HepG2 (cell line): Measurements from ENCODE around the gene DCST2. TPM values are rescaled to one million over a fixed set of nuclear protein-coding genes. Genes with fewer than 3 reads are reported as not detected.

Experiments
- ARNT2 ChIP-seq: sonication (generic); formaldehyde crosslinking; IDR thresholded peaks from 2 replicates; pipeline ENCODE4 v1.8.0; 2022; ENCODE audit warnings: mild to moderate bottlenecking, low read depth, missing genetic modification reagents, moderate library complexity
- ATF1 ChIP-seq: IDR thresholded peaks from 2 replicates; pipeline ENCODE4 v1.6.1; 2016; ENCODE audit warnings: mild to moderate bottlenecking, control low read depth
- CHD4 ChIP-seq: fragments of 200-600 bp; sonication (generic); IDR thresholded peaks from 2 replicates; pipeline ENCODE4 v1.7.0; 2017; ENCODE audit warnings: mild to moderate bottlenecking, low read length, borderline replicate concordance
- PITX1 ChIP-seq: sonication (generic); formaldehyde crosslinking; IDR thresholded peaks from 2 replicates; pipeline ENCODE4 v1.5.1; 2020; ENCODE audit warnings: mild to moderate bottlenecking, missing genetic modification reagents
- RBM39 ChIP-seq: fragments of 200-400 bp; formaldehyde crosslinking; IDR thresholded peaks from one replicate; pipeline ENCODE4 v1.6.1; 2018; ENCODE audit warnings: antibody characterized with exemption, mild to moderate bottlenecking, low read depth, low read length; ENCODE audit not compliant: poor library complexity, severe bottlenecking
- RXRB ChIP-seq: IDR thresholded peaks from 2 replicates; pipeline ENCODE4 v1.6.1; 2016; ENCODE audit warnings: borderline replicate concordance, missing genetic modification reagents, missing compliant biosample characterization
- SP4 ChIP-seq: sonication (generic); formaldehyde crosslinking; IDR thresholded peaks from 2 replicates; pipeline ENCODE4 v1.8.1; 2023; ENCODE audit warnings: mild to moderate bottlenecking, missing genetic modification reagents
- TAF15 ChIP-seq: fragments of 200-400 bp; formaldehyde crosslinking; IDR thresholded peaks from one replicate; pipeline ENCODE4 v1.6.1; 2018; ENCODE audit warnings: mild to moderate bottlenecking, low read depth, low read length; ENCODE audit not compliant: poor library complexity, severe bottlenecking
- ZFP41 ChIP-seq: sonication (generic); formaldehyde crosslinking; IDR thresholded peaks from 2 replicates; pipeline ENCODE4 v1.4.0; 2020; ENCODE audit warnings: mild to moderate bottlenecking, missing genetic modification reagents, borderline replicate concordance
- ZNF446 ChIP-seq: sonication (generic); formaldehyde crosslinking; IDR thresholded peaks from 2 replicates; pipeline ENCODE4 v1.5.0; 2020; ENCODE audit warnings: mild to moderate bottlenecking, missing genetic modification reagents
- ZNF564 ChIP-seq: sonication (generic); formaldehyde crosslinking; IDR thresholded peaks from 2 replicates; pipeline ENCODE4 v1.8.1; 2023; ENCODE audit warnings: mild to moderate bottlenecking, missing genetic modification reagents
- ZNF772 ChIP-seq: sonication (generic); formaldehyde crosslinking; IDR thresholded peaks from 2 replicates; pipeline ENCODE4 v1.5.0; 2020; ENCODE audit warnings: mild to moderate bottlenecking, missing genetic modification reagents
- ZSCAN21 ChIP-seq: sonication (generic); formaldehyde crosslinking; IDR thresholded peaks from 2 replicates; pipeline ENCODE4 v1.8.0; 2022; ENCODE audit warnings: mild to moderate bottlenecking, missing genetic modification reagents, moderate library complexity, borderline replicate concordance
- ZZZ3 ChIP-seq: sonication (generic); formaldehyde crosslinking; IDR thresholded peaks from 2 replicates; pipeline ENCODE4 v1.4.0; 2020; ENCODE audit warnings: missing genetic modification reagents, mild to moderate bottlenecking, borderline replicate concordance
- polyA plus RNA-seq, 8 experiments: library from polyadenylated mRNA; depleted of rRNA in 3 of 8; stranded (reverse) in 7 of 8; unstranded in 1 of 8; fragments of >200 nt; fragmentation: Illumina TruSeq in 4 of 8; extraction: Trizol in 4 of 8; gene quantifications; 2 replicates each; pipeline versions ENCODE4 v1.2.1 to v1.2.3, GENCODE V29; 2011 to 2016; ENCODE audit warnings: low read depth in 4 of 8, missing spikeins in 1 of 8, mixed read lengths in 1 of 8; ENCODE audit not compliant: insufficient read depth in 1 of 8
- total RNA-seq, 5 experiments: library from RNA; depleted of rRNA; stranded (reverse); fragments of >200 nt; fragmentation: Illumina TruSeq; extraction: Trizol; gene quantifications; 2 replicates each; pipeline ENCODE4 v1.2.3, GENCODE V29; 2016; ENCODE audit warnings: low read depth in 1 of 5
- TF ChIP-seq, protein P1 (sequence below): IDR thresholded peaks from 2 replicates; pipeline ENCODE4 v1.6.1; 2016; ENCODE audit warnings: low read depth, borderline replicate concordance
- TF ChIP-seq, protein P2 (sequence below): sonication (generic); formaldehyde crosslinking; IDR thresholded peaks from 2 replicates; pipeline ENCODE4 v1.8.0; 2022; ENCODE audit warnings: mild to moderate bottlenecking, missing genetic modification reagents
- TF ChIP-seq, protein P3 (sequence below): sonication (generic); formaldehyde crosslinking; IDR thresholded peaks from 2 replicates; pipeline ENCODE4 v1.5.1; 2020; ENCODE audit warnings: missing genetic modification reagents, mild to moderate bottlenecking, borderline replicate concordance
- TF ChIP-seq, protein P4 (sequence below): sonication (generic); formaldehyde crosslinking; IDR thresholded peaks from 2 replicates; pipeline ENCODE4 v1.4.0; 2020; ENCODE audit warnings: missing genetic modification reagents
- TF ChIP-seq, protein P5 (sequence below): sonication (generic); formaldehyde crosslinking; IDR thresholded peaks from 2 replicates; pipeline ENCODE4 v1.9.0; 2021; ENCODE audit warnings: missing genetic modification reagents, borderline replicate concordance
- TF ChIP-seq, protein P6 (sequence below): IDR thresholded peaks from 2 replicates; pipeline ENCODE4 v1.6.1; 2012; ENCODE audit warnings: inconsistent platforms

The DCST2 gene
- total and polyA plus RNA-seq, 2 of the 13 experiments (the other 11 are each of a cell fraction or from before 2014, with no cell fraction given): 0.74 TPM; not detected in 1

DNA sequence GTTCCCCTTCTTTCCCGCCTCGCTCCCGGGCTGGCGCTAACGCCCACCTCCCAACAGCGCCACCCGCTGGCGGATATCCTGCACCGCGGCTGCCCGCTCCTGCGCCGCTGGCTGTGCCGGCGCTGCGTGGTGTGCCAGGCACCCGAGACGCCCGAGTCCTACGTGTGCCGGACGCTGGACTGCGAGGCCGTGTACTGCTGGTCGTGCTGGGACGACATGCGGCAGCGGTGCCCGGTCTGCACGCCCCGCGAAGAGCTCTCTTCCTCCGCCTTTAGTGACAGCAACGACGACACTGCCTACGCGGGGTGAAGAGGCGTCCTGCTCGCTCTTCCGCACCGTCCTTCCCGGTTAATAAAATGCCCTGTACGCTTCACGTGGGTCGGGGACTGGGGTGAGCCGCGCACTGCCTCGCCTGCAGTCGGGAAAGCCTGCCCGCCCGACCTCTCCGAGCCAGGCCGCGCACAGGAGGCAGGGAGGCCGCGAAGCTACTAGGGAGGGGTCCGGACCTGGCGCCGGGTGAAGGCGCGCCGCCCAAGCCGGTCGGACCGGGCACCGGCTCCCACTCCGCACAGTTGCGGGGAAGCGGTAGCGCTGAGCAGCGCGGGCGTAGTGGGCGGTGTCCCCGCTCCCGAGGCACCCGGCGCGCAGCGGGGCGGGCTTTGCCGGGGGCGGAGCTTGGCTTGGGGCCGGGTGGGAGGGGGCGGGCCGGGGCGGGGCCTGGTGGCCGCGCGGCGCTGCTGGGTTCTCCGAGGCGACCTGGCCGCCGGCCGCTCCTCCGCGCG, 17.2 kb upstream of the DCST2 start, which contains the start of gene ADAM15 (continued):
- no peak for TF ChIP-seq TAF15
- 0 out of 2 replicates have a peak, but pooled peaks have one; percentile 77 for TF ChIP-seq ZNF564 (CRISPR knock-in tag)
- no peak for TF ChIP-seq PITX1 (CRISPR knock-in tag)
- TF ChIP-seq RBM39: peak; percentile 54
- peak; percentile 90 for TF ChIP-seq ARNT2 (CRISPR knock-in tag)
- TF ChIP-seq ZFP41: peak; percentile 97; the same call in 1 of the 2 replicates
- TF ChIP-seq, protein P1, sequence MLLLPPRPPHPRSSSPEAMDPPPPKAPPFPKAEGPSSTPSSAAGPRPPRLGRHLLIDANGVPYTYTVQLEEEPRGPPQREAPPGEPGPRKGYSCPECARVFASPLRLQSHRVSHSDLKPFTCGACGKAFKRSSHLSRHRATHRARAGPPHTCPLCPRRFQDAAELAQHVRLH: peak; percentile 100
- TF ChIP-seq ZNF772: peak; percentile 90
- TF ChIP-seq RXRB (CRISPR knock-in tag): no peak
- peak; percentile 93 for TF ChIP-seq ZSCAN21 (CRISPR knock-in tag)
- TF ChIP-seq, protein P2, sequence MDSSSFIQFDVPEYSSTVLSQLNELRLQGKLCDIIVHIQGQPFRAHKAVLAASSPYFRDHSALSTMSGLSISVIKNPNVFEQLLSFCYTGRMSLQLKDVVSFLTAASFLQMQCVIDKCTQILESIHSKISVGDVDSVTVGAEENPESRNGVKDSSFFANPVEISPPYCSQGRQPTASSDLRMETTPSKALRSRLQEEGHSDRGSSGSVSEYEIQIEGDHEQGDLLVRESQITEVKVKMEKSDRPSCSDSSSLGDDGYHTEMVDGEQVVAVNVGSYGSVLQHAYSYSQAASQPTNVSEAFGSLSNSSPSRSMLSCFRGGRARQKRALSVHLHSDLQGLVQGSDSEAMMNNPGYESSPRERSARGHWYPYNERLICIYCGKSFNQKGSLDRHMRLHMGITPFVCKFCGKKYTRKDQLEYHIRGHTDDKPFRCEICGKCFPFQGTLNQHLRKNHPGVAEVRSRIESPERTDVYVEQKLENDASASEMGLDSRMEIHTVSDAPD (CRISPR knock-in tag): 0 out of 2 replicates have a peak, but pooled peaks have one; percentile 54
- TF ChIP-seq, protein P3, sequence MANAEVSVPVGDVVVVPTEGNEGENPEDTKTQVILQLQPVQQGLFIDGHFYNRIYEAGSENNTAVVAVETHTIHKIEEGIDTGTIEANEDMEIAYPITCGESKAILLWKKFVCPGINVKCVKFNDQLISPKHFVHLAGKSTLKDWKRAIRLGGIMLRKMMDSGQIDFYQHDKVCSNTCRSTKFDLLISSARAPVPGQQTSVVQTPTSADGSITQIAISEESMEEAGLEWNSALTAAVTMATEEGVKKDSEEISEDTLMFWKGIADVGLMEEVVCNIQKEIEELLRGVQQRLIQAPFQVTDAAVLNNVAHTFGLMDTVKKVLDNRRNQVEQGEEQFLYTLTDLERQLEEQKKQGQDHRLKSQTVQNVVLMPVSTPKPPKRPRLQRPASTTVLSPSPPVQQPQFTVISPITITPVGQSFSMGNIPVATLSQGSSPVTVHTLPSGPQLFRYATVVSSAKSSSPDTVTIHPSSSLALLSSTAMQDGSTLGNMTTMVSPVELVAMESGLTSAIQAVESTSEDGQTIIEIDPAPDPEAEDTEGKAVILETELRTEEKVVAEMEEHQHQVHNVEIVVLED (CRISPR knock-in tag): peak; percentile 62
- TF ChIP-seq CHD4: no peak
- TF ChIP-seq, protein P4, sequence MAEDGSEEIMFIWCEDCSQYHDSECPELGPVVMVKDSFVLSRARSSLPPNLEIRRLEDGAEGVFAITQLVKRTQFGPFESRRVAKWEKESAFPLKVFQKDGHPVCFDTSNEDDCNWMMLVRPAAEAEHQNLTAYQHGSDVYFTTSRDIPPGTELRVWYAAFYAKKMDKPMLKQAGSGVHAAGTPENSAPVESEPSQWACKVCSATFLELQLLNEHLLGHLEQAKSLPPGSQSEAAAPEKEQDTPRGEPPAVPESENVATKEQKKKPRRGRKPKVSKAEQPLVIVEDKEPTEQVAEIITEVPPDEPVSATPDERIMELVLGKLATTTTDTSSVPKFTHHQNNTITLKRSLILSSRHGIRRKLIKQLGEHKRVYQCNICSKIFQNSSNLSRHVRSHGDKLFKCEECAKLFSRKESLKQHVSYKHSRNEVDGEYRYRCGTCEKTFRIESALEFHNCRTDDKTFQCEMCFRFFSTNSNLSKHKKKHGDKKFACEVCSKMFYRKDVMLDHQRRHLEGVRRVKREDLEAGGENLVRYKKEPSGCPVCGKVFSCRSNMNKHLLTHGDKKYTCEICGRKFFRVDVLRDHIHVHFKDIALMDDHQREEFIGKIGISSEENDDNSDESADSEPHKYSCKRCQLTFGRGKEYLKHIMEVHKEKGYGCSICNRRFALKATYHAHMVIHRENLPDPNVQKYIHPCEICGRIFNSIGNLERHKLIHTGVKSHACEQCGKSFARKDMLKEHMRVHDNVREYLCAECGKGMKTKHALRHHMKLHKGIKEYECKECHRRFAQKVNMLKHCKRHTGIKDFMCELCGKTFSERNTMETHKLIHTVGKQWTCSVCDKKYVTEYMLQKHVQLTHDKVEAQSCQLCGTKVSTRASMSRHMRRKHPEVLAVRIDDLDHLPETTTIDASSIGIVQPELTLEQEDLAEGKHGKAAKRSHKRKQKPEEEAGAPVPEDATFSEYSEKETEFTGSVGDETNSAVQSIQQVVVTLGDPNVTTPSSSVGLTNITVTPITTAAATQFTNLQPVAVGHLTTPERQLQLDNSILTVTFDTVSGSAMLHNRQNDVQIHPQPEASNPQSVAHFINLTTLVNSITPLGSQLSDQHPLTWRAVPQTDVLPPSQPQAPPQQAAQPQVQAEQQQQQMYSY (CRISPR knock-in tag): no peak; the same call in 1 of the 2 replicates
- TF ChIP-seq, protein P5, sequence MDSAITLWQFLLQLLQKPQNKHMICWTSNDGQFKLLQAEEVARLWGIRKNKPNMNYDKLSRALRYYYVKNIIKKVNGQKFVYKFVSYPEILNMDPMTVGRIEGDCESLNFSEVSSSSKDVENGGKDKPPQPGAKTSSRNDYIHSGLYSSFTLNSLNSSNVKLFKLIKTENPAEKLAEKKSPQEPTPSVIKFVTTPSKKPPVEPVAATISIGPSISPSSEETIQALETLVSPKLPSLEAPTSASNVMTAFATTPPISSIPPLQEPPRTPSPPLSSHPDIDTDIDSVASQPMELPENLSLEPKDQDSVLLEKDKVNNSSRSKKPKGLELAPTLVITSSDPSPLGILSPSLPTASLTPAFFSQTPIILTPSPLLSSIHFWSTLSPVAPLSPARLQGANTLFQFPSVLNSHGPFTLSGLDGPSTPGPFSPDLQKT (CRISPR knock-in tag): no peak
- no peak for TF ChIP-seq ZZZ3 (CRISPR knock-in tag)
- TF ChIP-seq ZNF446: no peak
- TF ChIP-seq ATF1: no peak
- TF ChIP-seq SP4 (CRISPR knock-in tag): peak; percentile 73
- TF ChIP-seq, protein P6, sequence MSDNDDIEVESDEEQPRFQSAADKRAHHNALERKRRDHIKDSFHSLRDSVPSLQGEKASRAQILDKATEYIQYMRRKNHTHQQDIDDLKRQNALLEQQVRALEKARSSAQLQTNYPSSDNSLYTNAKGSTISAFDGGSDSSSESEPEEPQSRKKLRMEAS: peak; percentile 97
